Retinal pigment epithelial cell (primary cell): ENCODE data around the gene TEAD1.
A peak's percentile ranks its signal among the peaks of the same experiment; 100 is the strongest.

Experiments used
- DNase-seq: peaks from one replicate; pipeline ENCODE4 v3.0.0-alpha.2; 2010; ENCODE audit warnings: low read depth
- H3K4me3 ChIP-seq: 2 replicates; pipeline ENCODE4 v1.5.1; 2011; ENCODE audit warnings: mild to moderate bottlenecking, low read length, control low read depth, moderate library complexity
- CTCF ChIP-seq: conservative IDR thresholded peaks from 2 replicates; pipeline ENCODE4 v1.5.1; 2011; ENCODE audit warnings: low read depth, low read length, control low read depth, inconsistent platforms

TEAD1 gene

GRCh38 chr11:12717851-12718291 lies 43.6 kb downstream of the TEAD1 start:
- DNase-seq = no peak
- no peak overlapping the region for H3K4me3 ChIP-seq
- TF ChIP-seq CTCF = no peak

GRCh38 chr11:12719221-12719620 lies 45.0 kb downstream of the TEAD1 start:
- no peak overlapping the region for H3K4me3 ChIP-seq
- no peak for DNase-seq
- TF ChIP-seq CTCF = no peak

- no peak overlapping the region for H3K4me3 ChIP-seq
- no peak for TF ChIP-seq CTCF
- no peak for DNase-seq
Measured at GRCh38 chr11:12721816-12722604, 47.8 kb downstream of the TEAD1 start.

GRCh38 chr11:12723421-12724300 lies 49.4 kb downstream of the TEAD1 start:
- no peak for TF ChIP-seq CTCF
- no peak for DNase-seq
- H3K4me3 ChIP-seq = no peak overlapping the region

GRCh38 chr11:12724301-12725054 lies 50.3 kb downstream of the TEAD1 start:
- DNase-seq = peak; percentile 66
- no peak for TF ChIP-seq CTCF
- no peak overlapping the region for H3K4me3 ChIP-seq

- no peak for TF ChIP-seq CTCF
- DNase-seq = no peak
- H3K4me3 ChIP-seq = no peak overlapping the region
Measured at GRCh38 chr11:12725055-12725862, 51.0 kb downstream of the TEAD1 start.
